Natural killer cell (primary cell): ENCODE measurements around the gene ITGB2. TPM values are rescaled to one million over a fixed set of nuclear protein-coding genes. Genes with fewer than 3 reads are reported as not detected.

Experiments
- ATAC-seq, 3 donors: fragments of 150-1000 bp in 2 of 3; fragments of 200-7000 bp in 1 of 3; cut with Tn5 transposase; 1 replicate in 1 of 3; 2 replicates in 2 of 3; pipeline ENCODE4 v1.10.0; 2021; ENCODE audit warnings: mild to moderate bottlenecking in 2 of 3, moderate library complexity in 2 of 3
- DNase-seq, 2 donors: peaks; one replicate each; pipeline versions ENCODE4 v3.0.0 to v3.0.0-alpha.2; 2013 to 2021; ENCODE audit warnings: mixed read lengths in 1 of 2
- H3K27ac ChIP-seq: one replicate; pipeline ENCODE4 v1.5.1; 2013; ENCODE audit warnings: mild to moderate bottlenecking, low read length
- H3K27me3 ChIP-seq: one replicate; pipeline ENCODE4 v1.6.1; 2013; ENCODE audit warnings: low read length; ENCODE audit not compliant: control insufficient read depth, insufficient read depth
- H3K36me3 ChIP-seq: one replicate; pipeline ENCODE4 v1.6.1; 2013; ENCODE audit warnings: low read length; ENCODE audit not compliant: control insufficient read depth, insufficient read depth
- H3K4me1 ChIP-seq: one replicate; pipeline ENCODE4 v1.6.1; 2013; ENCODE audit warnings: low read length; ENCODE audit not compliant: control insufficient read depth, insufficient read depth
- H3K4me3 ChIP-seq: one replicate; pipeline ENCODE4 v1.5.1; 2013; ENCODE audit warnings: low read length
- H3K9me3 ChIP-seq: one replicate; pipeline ENCODE4 v1.6.1; 2013; ENCODE audit warnings: low read length; ENCODE audit not compliant: control insufficient read depth, insufficient read depth
- H3K27ac Mint-ChIP-seq, 2 donors: one replicate each; pipeline ENCODE4 v1.8.0; 2022; ENCODE audit warnings: mild to moderate bottlenecking in 2 of 2, mixed read lengths in 2 of 2, moderate library complexity in 1 of 2
- H3K27me3 Mint-ChIP-seq, 2 donors: one replicate each; pipeline ENCODE4 v1.8.0; 2022; ENCODE audit warnings: low read depth in 2 of 2, mixed read lengths in 2 of 2
- H3K36me3 Mint-ChIP-seq: one replicate; pipeline ENCODE4 v1.8.0; 2022; ENCODE audit warnings: mixed read lengths
- H3K4me1 Mint-ChIP-seq, 2 donors: one replicate each; pipeline ENCODE4 v1.8.0; 2022; ENCODE audit warnings: mixed read lengths in 2 of 2
- H3K4me3 Mint-ChIP-seq: one replicate; pipeline ENCODE4 v1.8.0; 2022; ENCODE audit warnings: mild to moderate bottlenecking, moderate library complexity, mixed read lengths
- H3K9me3 Mint-ChIP-seq, 2 donors: one replicate each; pipeline ENCODE4 v1.8.0; 2022; ENCODE audit warnings: mixed read lengths in 2 of 2
- CTCF ChIP-seq: fragments of 200-600 bp; IDR thresholded peaks from one replicate; pipeline ENCODE4 v1.8.0; 2022; ENCODE audit warnings: antibody characterized with exemption
- WGBS: methylation state at CpG from one replicate; pipeline ENCODE4 v1.1.7; 2013; ENCODE audit warnings: missing lambda C conversion rate; ENCODE audit not compliant: insufficient coverage; 5-methylcytosine and 5-hydroxymethylcytosine counted together
- intact Hi-C: fragments of 100-400 bp; cut with micrococcal nuclease; formaldehyde crosslinking; loops from one replicate; pipeline ENCODE4 v1.14.2; 2022
- total RNA-seq, 4 donors: library from RNA; stranded (reverse); fragments of 120-200 nt in 1 of 4; gene quantifications; one replicate each; pipeline versions ENCODE4 v1.2.3 to v1.2.4, GENCODE V29; 2013 to 2022

Gene ITGB2
- total RNA-seq, 3 donors from 2014 or later (not counting 1 experiment from before 2014, with no cell fraction given) = 1,223 to 1,393 (median 1,250) TPM

- Mint-ChIP-seq H3K27me3 (no peaks in the 10 kb centered on the region), H3K27ac (peak overlapping the region; percentile 92 to 98), H3K4me3 (peak overlapping the region; percentile 92), H3K4me1 (peaks cover 80 to 96% of the 10 kb centered on the region in 2 donors), H3K9me3 (no peaks in the 10 kb centered on the region), H3K36me3 (no peaks in the 10 kb centered on the region)
- no peaks in the 10 kb centered on the region for H3K27me3 ChIP-seq
- H3K9me3 ChIP-seq = no peaks in the 10 kb centered on the region
- DNase-seq (peak in 1 of 2 donors; percentile 48), ATAC-seq (peak; percentile 17 to 44 (median 26))
- H3K4me1 ChIP-seq = peaks cover 78% of the 10 kb centered on the region
- intact Hi-C loops = loop anchor here (10.0 kb wide), 1 partner anchor 545 kb away; no protein-coding TSS in a partner anchor
- H3K27ac ChIP-seq = peak overlapping the region; percentile 78
- 11% methylated on average over 27 of the region's 28 CpGs for WGBS
- peak overlapping the region; percentile 99 for H3K4me3 ChIP-seq
- H3K36me3 ChIP-seq = peaks cover 27% of the 10 kb centered on the region
- TF ChIP-seq CTCF = no peak
Observed at GRCh38 chr21:44919913-44920693, 596 bp downstream of the ITGB2 start.

- ATAC-seq (peak; percentile 48 to 68 (median 50)), DNase-seq (peak; percentile 47 to 61)
- H3K36me3 ChIP-seq = peaks cover 27% of the 10 kb centered on the region
- peak overlapping the region; percentile 78 for H3K27ac ChIP-seq
- peaks cover 79 to 95% of the 10 kb centered on the region in 2 donors for H3K4me1 Mint-ChIP-seq
- H3K4me3 Mint-ChIP-seq = peak overlapping the region; percentile 92
- no peak for TF ChIP-seq CTCF
- H3K4me3 ChIP-seq = peak overlapping the region; percentile 99
- no peaks in the 10 kb centered on the region for H3K9me3 ChIP-seq
- H3K27me3 Mint-ChIP-seq = no peaks in the 10 kb centered on the region
- no peaks in the 10 kb centered on the region for H3K36me3 Mint-ChIP-seq
- H3K4me1 ChIP-seq = peaks cover 80% of the 10 kb centered on the region
- intact Hi-C loops = no loop called here
- H3K27me3 ChIP-seq = no peaks in the 10 kb centered on the region
- H3K9me3 Mint-ChIP-seq = no peaks in the 10 kb centered on the region
- H3K27ac Mint-ChIP-seq = peak overlapping the region; percentile 92 to 98
- WGBS = 12% methylated on average over 19 of the region's 26 CpGs
Observed at GRCh38 chr21:44919111-44919912, 1.4 kb downstream of the ITGB2 start.

GRCh38 chr21:44918581-44919033, 2.1 kb downstream of the ITGB2 start:
- H3K4me1 ChIP-seq = peaks cover 81% of the 10 kb centered on the region
- TF ChIP-seq CTCF = no peak
- 35% methylated on average over 13 of the region's 13 CpGs for WGBS
- DNase-seq (no peak), ATAC-seq (no peak)
- H3K27ac ChIP-seq = peak overlapping the region; percentile 78
- Mint-ChIP-seq H3K4me3 (peak overlapping the region; percentile 92), H3K9me3 (no peaks in the 10 kb centered on the region), H3K27me3 (no peaks in the 10 kb centered on the region), H3K36me3 (no peaks in the 10 kb centered on the region), H3K27ac (peak overlapping the region; percentile 92 to 98), H3K4me1 (peaks cover 78 to 95% of the 10 kb centered on the region in 2 donors)
- intact Hi-C loops = no loop called here
- peaks cover 27% of the 10 kb centered on the region for H3K36me3 ChIP-seq
- no peaks in the 10 kb centered on the region for H3K27me3 ChIP-seq
- peak overlapping the region; percentile 99 for H3K4me3 ChIP-seq
- no peaks in the 10 kb centered on the region for H3K9me3 ChIP-seq
